HCT116 (cell line): ENCODE results near the gene SDF4.

Source experiments
- ATF3 ChIP-seq: IDR thresholded peaks from 2 replicates; pipeline ENCODE4 v1.6.1; 2012
- CTCF ChIP-seq, 3 experiments: fragments of 200-600 bp in 1 of 3; sonication (generic) in 1 of 3; IDR thresholded peaks in 2 of 3; conservative IDR thresholded peaks in 1 of 3; 2 replicates each; pipeline ENCODE4 v1.5.1; 2012 to 2017; ENCODE audit warnings: low read depth in 2 of 3, low read length in 2 of 3, antibody characterized with exemption in 1 of 3, borderline replicate concordance in 1 of 3, control low read depth in 1 of 3, mild to moderate bottlenecking in 1 of 3, mixed read lengths in 1 of 3, mixed run types in 1 of 3, moderate library complexity in 1 of 3; ENCODE audit not compliant: insufficient read depth in 1 of 3
- JUND ChIP-seq: IDR thresholded peaks from 2 replicates; pipeline ENCODE4 v1.6.1; 2012
- POLR2A ChIP-seq: IDR thresholded peaks from 2 replicates; pipeline ENCODE4 v1.7.0; 2011; ENCODE audit warnings: borderline replicate concordance; ENCODE audit not compliant: insufficient read depth, insufficient read length; ENCODE audit errors: extremely low read depth
- POLR2AphosphoS5 ChIP-seq: IDR thresholded peaks from 2 replicates; pipeline ENCODE4 v1.6.1; 2011; ENCODE audit warnings: mild to moderate bottlenecking, low read depth, low read length, moderate library complexity
- REST ChIP-seq: IDR thresholded peaks from 2 replicates; pipeline ENCODE4 v1.6.1; 2012; ENCODE audit warnings: low read depth
- ZNF274 ChIP-seq: fragments of 200-500 bp; sonication (Bioruptor generic); IDR thresholded peaks from 2 replicates; pipeline ENCODE4 v1.6.1; 2014; ENCODE audit warnings: mild to moderate bottlenecking, low read depth, low read length, inconsistent platforms

DNA sequence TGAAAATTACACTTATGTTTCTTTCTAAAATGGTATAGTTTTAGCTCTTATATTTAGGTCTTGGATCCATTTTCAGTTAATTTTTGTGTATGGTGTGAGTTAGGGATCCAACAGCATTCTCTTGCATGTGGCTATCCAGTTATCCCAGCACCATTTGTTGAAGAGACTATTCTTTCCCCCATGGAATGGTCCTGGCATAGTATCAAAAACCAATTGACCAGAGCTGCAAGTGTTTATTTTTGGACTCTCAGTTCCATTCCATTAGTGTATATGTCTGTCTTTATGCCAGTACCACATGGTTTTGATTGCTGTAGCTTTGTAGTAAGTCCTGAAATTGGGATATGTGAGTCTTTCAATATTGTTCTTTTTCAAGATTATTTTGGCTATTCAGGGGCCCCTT lies 43.9 kb downstream of the SDF4 start:
- TF ChIP-seq JUND (no peak), CTCF (IDR thresholded peaks at IDR 0.05 in 2 of 3, conservative IDR thresholded peaks at IDR 0.05 in 1 of 3; ENCODE audit: borderline replicate concordance in 1 of 3, insufficient read depth in 1 of 3, low read depth in 2 of 3, low read length in 2 of 3) (no peak), POLR2A (no peak), REST (no peak), POLR2AphosphoS5 (no peak), ATF3 (no peak), ZNF274 (no peak)
